ENCODE results near the gene ACTN1. TPM values are rescaled to one million over a fixed set of nuclear protein-coding genes. Genes with fewer than 3 reads are reported as not detected.
"Not testable (repeated sequence)": the region's sequence is repeated elsewhere in the genome, so short reads cannot be mapped to it uniquely, and the experiment has no call there.

Gene ACTN1
- polyA plus RNA-seq, 3 donors, result 41.4 to 75.0 (median 69.4) TPM

GRCh38 chr14:69023035-69023434 is 43.9 kb upstream of the ACTN1 start:
- no peak overlapping the region for H3K27ac ChIP-seq (ENCODE audit: low read depth in 1 of 2, low read length in 2 of 2)
- no peaks in the 10 kb centered on the region for H3K27me3 ChIP-seq (ENCODE audit: control insufficient read depth in 2 of 2, insufficient read depth in 2 of 2, low read length in 2 of 2)
- 100% methylated on average over 4 of the region's 4 CpGs for WGBS (ENCODE audit: insufficient coverage)
- no peak overlapping the region for H3K27ac Mint-ChIP-seq
- H3K9ac ChIP-seq (ENCODE audit: insufficient read depth, low read length, poor library complexity, severe bottlenecking), result no peak overlapping the region
- H3K36me3 Mint-ChIP-seq, result no peaks in the 10 kb centered on the region
- no peaks in the 10 kb centered on the region for H4K20me1 ChIP-seq (ENCODE audit: insufficient read depth, low read length)
- H3K27me3 Mint-ChIP-seq (ENCODE audit: low read depth in 3 of 3), result peaks cover 0 to 2% (median 1%) of the 10 kb centered on the region in 3 donors
- no peaks in the 10 kb centered on the region for H3K4me1 ChIP-seq (ENCODE audit: control insufficient read depth in 1 of 2, insufficient read depth in 2 of 2, low read length in 2 of 2)
- H3K4me3 Mint-ChIP-seq, result no peak overlapping the region
- TF ChIP-seq, protein P1, sequence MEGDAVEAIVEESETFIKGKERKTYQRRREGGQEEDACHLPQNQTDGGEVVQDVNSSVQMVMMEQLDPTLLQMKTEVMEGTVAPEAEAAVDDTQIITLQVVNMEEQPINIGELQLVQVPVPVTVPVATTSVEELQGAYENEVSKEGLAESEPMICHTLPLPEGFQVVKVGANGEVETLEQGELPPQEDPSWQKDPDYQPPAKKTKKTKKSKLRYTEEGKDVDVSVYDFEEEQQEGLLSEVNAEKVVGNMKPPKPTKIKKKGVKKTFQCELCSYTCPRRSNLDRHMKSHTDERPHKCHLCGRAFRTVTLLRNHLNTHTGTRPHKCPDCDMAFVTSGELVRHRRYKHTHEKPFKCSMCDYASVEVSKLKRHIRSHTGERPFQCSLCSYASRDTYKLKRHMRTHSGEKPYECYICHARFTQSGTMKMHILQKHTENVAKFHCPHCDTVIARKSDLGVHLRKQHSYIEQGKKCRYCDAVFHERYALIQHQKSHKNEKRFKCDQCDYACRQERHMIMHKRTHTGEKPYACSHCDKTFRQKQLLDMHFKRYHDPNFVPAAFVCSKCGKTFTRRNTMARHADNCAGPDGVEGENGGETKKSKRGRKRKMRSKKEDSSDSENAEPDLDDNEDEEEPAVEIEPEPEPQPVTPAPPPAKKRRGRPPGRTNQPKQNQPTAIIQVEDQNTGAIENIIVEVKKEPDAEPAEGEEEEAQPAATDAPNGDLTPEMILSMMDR (IDR thresholded peaks at IDR 0.05), result no peak
- H3K4me2 ChIP-seq (replicated peaks; ENCODE audit: extremely low read depth, low read length, poor library complexity, severe bottlenecking), result no peak overlapping the region
- no peaks in the 10 kb centered on the region for H3K9me3 ChIP-seq (replicated peaks in 1 of 2; ENCODE audit: control insufficient read depth in 1 of 2, insufficient read depth in 1 of 2, low read length in 2 of 2)
- no peaks in the 10 kb centered on the region for H3K36me3 ChIP-seq (replicated peaks in 1 of 2; ENCODE audit: control insufficient read depth in 1 of 2, insufficient read depth in 2 of 2, low read length in 2 of 2)
- H3K4me1 Mint-ChIP-seq, result peaks cover 4% of the 10 kb centered on the region
- no peak overlapping the region for H3K4me3 ChIP-seq (replicated peaks in 1 of 3; ENCODE audit: low read depth in 2 of 3, low read length in 3 of 3)
- intact Hi-C loops (cut with micrococcal nuclease), result no loop called here
- H3K9me3 Mint-ChIP-seq, result peaks cover 0 to 2% (median 0%) of the 10 kb centered on the region in 7 donors
- no peaks in the 10 kb centered on the region for H3K79me2 ChIP-seq (ENCODE audit: insufficient read depth, low read length)
- no peak for DNase-seq
- H2AFZ ChIP-seq (ENCODE audit: insufficient read depth, low read depth, low read length, poor library complexity, severe bottlenecking), result no peak overlapping the region

GRCh38 chr14:69022093-69022492 is 43.0 kb upstream of the ACTN1 start:
- H3K36me3 Mint-ChIP-seq; H3K4me3 Mint-ChIP-seq; H3K9ac ChIP-seq (ENCODE audit: insufficient read depth, low read length, poor library complexity, severe bottlenecking); H3K4me1 ChIP-seq (ENCODE audit: control insufficient read depth in 1 of 2, insufficient read depth in 2 of 2, low read length in 2 of 2); H3K36me3 ChIP-seq (replicated peaks in 1 of 2; ENCODE audit: control insufficient read depth in 1 of 2, insufficient read depth in 2 of 2, low read length in 2 of 2); H3K4me2 ChIP-seq (replicated peaks; ENCODE audit: extremely low read depth, low read length, poor library complexity, severe bottlenecking); DNase-seq; H3K27ac ChIP-seq (ENCODE audit: low read depth in 1 of 2, low read length in 2 of 2); H3K9me3 Mint-ChIP-seq; H4K20me1 ChIP-seq (ENCODE audit: insufficient read depth, low read length); H3K27me3 Mint-ChIP-seq (ENCODE audit: low read depth in 3 of 3); intact Hi-C loops (cut with micrococcal nuclease); H3K27ac Mint-ChIP-seq; H3K4me1 Mint-ChIP-seq; H3K79me2 ChIP-seq (ENCODE audit: insufficient read depth, low read length); H3K27me3 ChIP-seq (ENCODE audit: control insufficient read depth in 2 of 2, insufficient read depth in 2 of 2, low read length in 2 of 2); H3K9me3 ChIP-seq (replicated peaks in 1 of 2; ENCODE audit: control insufficient read depth in 1 of 2, insufficient read depth in 1 of 2, low read length in 2 of 2); H3K4me3 ChIP-seq (replicated peaks in 1 of 3; ENCODE audit: low read depth in 2 of 3, low read length in 3 of 3): not testable (repeated sequence)
- peak overlapping the region; percentile 2 for H2AFZ ChIP-seq (ENCODE audit: insufficient read depth, low read depth, low read length, poor library complexity, severe bottlenecking)
- WGBS (ENCODE audit: insufficient coverage), result no CpG with 5 or more reads among the region's 8 CpGs

All from CD14-positive monocyte (primary cell).